IPS-20b (cell line): ENCODE results near the gene NMUR2.

Experiments
- H3K27ac ChIP-seq: one replicate; pipeline ENCODE4 v1.5.1; 2013; ENCODE audit warnings: low read length
- H3K27me3 ChIP-seq: 2 replicates; pipeline ENCODE4 v1.6.1; 2013; ENCODE audit warnings: mild to moderate bottlenecking, low read length, inconsistent platforms; ENCODE audit not compliant: insufficient read depth
- H3K36me3 ChIP-seq: 2 replicates; pipeline ENCODE4 v1.6.1; 2013; ENCODE audit warnings: low read depth, mild to moderate bottlenecking, inconsistent platforms, low read length, moderate library complexity; ENCODE audit not compliant: insufficient read depth
- H3K4me1 ChIP-seq: 2 replicates; pipeline ENCODE4 v1.6.1; 2013; ENCODE audit warnings: mild to moderate bottlenecking, control low read depth, inconsistent platforms, low read length, moderate library complexity; ENCODE audit not compliant: insufficient read depth
- H3K4me3 ChIP-seq: 2 replicates; pipeline ENCODE4 v1.5.1; 2013; ENCODE audit warnings: mild to moderate bottlenecking, low read length, inconsistent platforms
- H3K9ac ChIP-seq: 2 replicates; pipeline ENCODE4 v1.6.1; 2013; ENCODE audit warnings: low read depth, mild to moderate bottlenecking, inconsistent platforms, low read length, moderate library complexity
- H3K9me3 ChIP-seq: 2 replicates; pipeline ENCODE4 v1.6.1; 2013; ENCODE audit warnings: mild to moderate bottlenecking, low read depth, low read length, inconsistent platforms; ENCODE audit not compliant: insufficient read depth

NMUR2 gene

GRCh38 chr5:152405145-152405544, at the start of gene NMUR2:
Gene NMUR2 (minus strand): TSS chr5:152405279. CDS start chr5:152405113, 166 bp downstream.
- Histone ChIP-seq H3K27ac (no peak within 1 kb of the TSS), H3K27me3 (no peaks in the 10 kb centered on the region), H3K4me1 (no peaks in the 10 kb centered on the region), H3K4me3 (no peak within 1 kb of the TSS), H3K9me3 (no peaks in the 10 kb centered on the region), H3K9ac (no peak within 1 kb of the TSS), H3K36me3 (no peaks in the 10 kb centered on the region)

DNA sequence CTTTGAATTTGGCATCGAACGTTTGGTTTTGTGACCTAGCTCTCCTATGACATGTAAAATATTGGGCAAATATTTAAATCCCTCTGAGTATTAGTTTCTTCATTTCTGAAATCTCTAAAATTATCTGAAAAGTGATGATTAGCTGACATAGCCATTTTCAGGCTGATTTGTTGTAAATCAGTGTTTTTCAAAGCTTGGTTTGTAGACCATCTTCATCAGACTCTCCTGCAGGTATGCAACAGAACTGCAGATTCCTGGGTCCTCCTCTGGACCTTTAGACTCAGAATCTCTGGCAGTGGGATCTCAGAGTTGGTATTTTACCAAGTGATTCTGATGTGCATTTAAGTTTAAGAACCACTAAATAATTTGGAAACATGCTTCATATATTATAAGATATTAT, 38.9 kb upstream of the NMUR2 start:
- no peaks in the 10 kb centered on the region for H3K9me3 ChIP-seq
- H3K9ac ChIP-seq: no peak overlapping the region
- no peak overlapping the region for H3K4me3 ChIP-seq
- no peaks in the 10 kb centered on the region for H3K27me3 ChIP-seq
- no peaks in the 10 kb centered on the region for H3K36me3 ChIP-seq
- H3K4me1 ChIP-seq: peaks cover 4% of the 10 kb centered on the region; the same call in 1 of the 2 replicates
- H3K27ac ChIP-seq: no peak overlapping the region

DNA sequence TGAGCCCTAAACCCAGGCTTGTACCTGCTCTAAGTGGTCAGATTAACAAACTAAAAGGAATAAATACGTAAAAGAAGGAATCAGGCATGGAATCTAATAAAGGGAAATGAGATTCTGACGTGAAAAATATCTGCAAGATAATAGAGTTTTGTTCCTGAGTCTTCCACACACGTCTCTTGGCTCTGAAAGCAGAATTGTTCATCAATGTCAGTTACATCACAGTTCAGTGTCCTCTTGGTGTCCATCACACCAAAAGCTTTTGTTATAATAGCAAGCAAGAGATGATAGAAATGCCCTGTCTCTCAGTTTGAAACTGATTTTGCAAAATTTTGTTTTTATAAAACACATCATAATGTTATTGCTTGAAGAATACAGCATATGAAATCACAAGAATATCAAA, 34.7 kb upstream of the NMUR2 start:
- H3K36me3 ChIP-seq: no peaks in the 10 kb centered on the region
- H3K4me1 ChIP-seq: peaks cover 15% of the 10 kb centered on the region
- H3K4me3 ChIP-seq: no peak overlapping the region

DNA sequence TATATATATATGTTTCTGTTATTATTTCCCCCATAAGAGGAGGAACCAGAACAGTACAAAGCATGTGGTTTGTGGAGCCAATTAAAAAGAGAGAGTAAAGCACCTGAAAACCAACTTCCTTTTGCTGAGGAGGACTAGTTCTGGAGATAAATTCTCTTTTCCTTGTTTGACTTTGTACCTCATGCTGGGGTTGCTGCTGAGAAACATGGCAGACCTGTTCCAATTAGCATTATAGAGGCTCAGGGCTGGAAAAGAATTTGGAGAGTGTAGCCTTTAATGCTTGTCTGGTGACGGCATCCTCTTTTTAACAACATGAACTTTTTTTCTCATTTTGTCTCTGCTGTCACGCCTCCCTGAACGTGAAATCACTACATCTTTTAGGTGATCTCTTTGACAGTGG, 32.8 kb upstream of the NMUR2 start:
- Histone ChIP-seq H3K4me1 (peaks cover 11% of the 10 kb centered on the region), H3K27ac (no peak overlapping the region), H3K9ac (no peak overlapping the region), H3K27me3 (no peaks in the 10 kb centered on the region), H3K4me3 (0 out of 2 replicates have a peak overlapping the region, but pooled peaks have one; percentile 16), H3K9me3 (no peaks in the 10 kb centered on the region), H3K36me3 (no peaks in the 10 kb centered on the region)

More for the DNA sequence above, 34.7 kb upstream of the NMUR2 start:
- Histone ChIP-seq H3K27me3 (no peaks in the 10 kb centered on the region), H3K9ac (no peak overlapping the region), H3K27ac (no peak overlapping the region), H3K9me3 (no peaks in the 10 kb centered on the region)

GRCh38 chr5:152427721-152428120, 22.6 kb upstream of the NMUR2 start:
- Histone ChIP-seq H3K9me3 (no peaks in the 10 kb centered on the region), H3K36me3 (no peaks in the 10 kb centered on the region), H3K27ac (no peak overlapping the region), H3K9ac (no peak overlapping the region), H3K4me1 (no peaks in the 10 kb centered on the region), H3K4me3 (no peak overlapping the region), H3K27me3 (no peaks in the 10 kb centered on the region)

DNA sequence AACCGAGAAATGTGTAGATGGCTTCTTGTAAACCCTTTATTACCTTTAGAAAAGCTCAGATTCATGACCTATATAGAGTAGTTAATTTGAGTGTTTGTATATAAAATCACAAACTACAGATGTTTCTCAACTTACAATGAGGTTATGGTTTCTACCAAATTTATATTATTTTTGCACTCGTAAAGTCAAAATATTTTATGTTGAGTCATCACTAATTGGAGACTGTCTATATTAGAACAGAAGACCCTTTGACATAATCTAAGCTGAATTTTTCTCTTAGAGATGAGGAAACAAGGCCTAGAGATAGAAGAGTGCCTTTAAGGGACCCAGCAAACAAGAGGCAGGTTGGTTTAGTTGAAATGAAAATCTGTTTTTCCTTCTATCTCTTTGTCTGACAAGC, 20.0 kb upstream of the NMUR2 start:
- no peak overlapping the region for H3K4me3 ChIP-seq
- no peak overlapping the region for H3K9ac ChIP-seq
- no peaks in the 10 kb centered on the region for H3K4me1 ChIP-seq
- no peaks in the 10 kb centered on the region for H3K36me3 ChIP-seq
- no peak overlapping the region for H3K27ac ChIP-seq
- no peaks in the 10 kb centered on the region for H3K9me3 ChIP-seq
- H3K27me3 ChIP-seq: no peaks in the 10 kb centered on the region

DNA sequence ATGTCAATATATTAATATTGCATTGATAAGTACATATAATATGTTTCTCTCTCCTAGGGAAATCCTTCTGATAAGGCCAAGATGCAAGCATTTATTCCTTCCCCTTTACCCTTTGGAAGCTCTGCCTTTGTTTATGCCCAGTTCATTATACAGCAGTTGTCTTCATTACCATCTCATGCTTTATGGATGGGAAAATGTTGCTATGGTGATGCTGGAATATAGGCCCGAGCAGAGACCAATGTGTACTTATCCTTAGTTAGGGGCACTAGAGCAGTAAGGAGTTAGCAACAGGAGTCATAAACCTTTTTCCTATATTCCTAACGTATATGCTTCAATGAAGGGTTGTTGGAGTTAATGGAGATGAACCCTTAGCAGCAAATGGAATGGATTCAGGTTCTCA, 19.4 kb upstream of the NMUR2 start:
- H3K36me3 ChIP-seq: no peaks in the 10 kb centered on the region
- H3K4me1 ChIP-seq: no peaks in the 10 kb centered on the region
- H3K27ac ChIP-seq: no peak overlapping the region
- no peaks in the 10 kb centered on the region for H3K9me3 ChIP-seq
- no peak overlapping the region for H3K4me3 ChIP-seq
- H3K27me3 ChIP-seq: no peaks in the 10 kb centered on the region
- no peak overlapping the region for H3K9ac ChIP-seq

- Histone ChIP-seq H3K27me3 (no peaks in the 10 kb centered on the region), H3K27ac (no peak overlapping the region), H3K9ac (no peak overlapping the region), H3K4me3 (no peak overlapping the region), H3K4me1 (no peaks in the 10 kb centered on the region), H3K9me3 (no peaks in the 10 kb centered on the region), H3K36me3 (no peaks in the 10 kb centered on the region)
Observed at GRCh38 chr5:152422081-152422480, 17.0 kb upstream of the NMUR2 start.

DNA sequence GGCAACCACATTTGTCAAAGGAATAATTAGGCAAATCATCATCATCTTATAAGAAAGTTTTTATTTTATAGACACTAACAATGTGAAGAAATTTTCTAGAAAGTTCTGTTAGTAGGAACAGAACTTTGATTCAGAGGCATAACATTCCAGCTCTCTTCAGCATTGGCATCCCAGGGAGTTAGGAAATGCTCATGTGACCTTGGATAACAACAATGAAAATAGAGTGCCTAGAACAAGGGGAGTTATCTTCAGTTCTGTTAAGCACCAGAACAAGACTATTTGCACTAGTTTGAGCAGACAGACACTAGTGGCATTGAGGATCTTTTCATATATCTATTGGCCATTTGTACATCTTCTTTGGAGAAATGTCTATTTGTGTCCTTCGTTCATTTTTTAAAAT, 7.0 kb upstream of the NMUR2 start:
- H3K27me3 ChIP-seq: no peaks in the 10 kb centered on the region
- no peaks in the 10 kb centered on the region for H3K9me3 ChIP-seq
- no peak overlapping the region for H3K9ac ChIP-seq
- H3K36me3 ChIP-seq: no peaks in the 10 kb centered on the region
- no peak overlapping the region for H3K27ac ChIP-seq
- H3K4me3 ChIP-seq: no peak overlapping the region
- no peaks in the 10 kb centered on the region for H3K4me1 ChIP-seq

DNA sequence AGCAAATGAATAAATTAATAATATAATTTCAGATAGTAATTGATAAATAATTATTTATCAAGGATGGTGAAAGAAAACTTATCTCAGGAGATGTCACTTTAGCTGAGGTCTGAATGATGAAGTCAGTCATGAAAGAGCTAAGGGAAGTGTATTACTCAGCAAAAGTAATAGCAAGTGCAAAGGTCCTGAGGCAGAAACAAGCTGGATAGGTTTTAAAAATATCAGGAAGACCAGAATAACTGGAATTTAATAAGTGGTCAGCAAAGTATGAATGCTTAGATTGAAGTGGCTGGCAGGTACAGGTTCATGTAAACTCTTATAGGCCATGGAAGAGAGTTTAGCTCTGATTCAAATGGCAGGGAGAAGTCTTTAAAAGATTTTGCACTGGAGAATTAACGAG, 1.0 kb upstream of the NMUR2 start:
- H3K9ac ChIP-seq: no peak overlapping the region
- H3K4me3 ChIP-seq: no peak overlapping the region
- H3K27me3 ChIP-seq: no peaks in the 10 kb centered on the region
- H3K27ac ChIP-seq: no peak overlapping the region
- no peaks in the 10 kb centered on the region for H3K36me3 ChIP-seq
- H3K4me1 ChIP-seq: no peaks in the 10 kb centered on the region
- no peaks in the 10 kb centered on the region for H3K9me3 ChIP-seq

DNA sequence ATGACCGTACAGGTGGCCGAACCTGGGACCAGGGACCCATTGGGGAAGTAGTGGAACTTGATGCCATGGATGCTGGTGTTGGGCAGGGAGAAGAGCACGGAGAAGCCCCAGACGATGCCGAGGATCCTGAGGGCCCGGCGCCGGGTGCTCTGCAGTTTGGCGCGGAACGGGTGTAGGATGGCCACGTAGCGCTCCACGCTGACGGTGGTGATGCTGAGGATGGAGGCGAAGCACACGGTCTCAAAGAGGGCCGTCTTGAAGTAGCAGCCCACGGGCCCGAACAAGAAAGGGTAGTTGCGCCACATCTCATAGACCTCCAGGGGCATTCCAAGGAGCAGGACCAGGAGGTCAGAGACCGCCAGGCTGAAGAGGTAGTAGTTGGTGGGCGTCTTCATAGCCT, 585 bp downstream of the NMUR2 start:
- Histone ChIP-seq H3K4me3 (no peak overlapping the region), H3K9me3 (no peaks in the 10 kb centered on the region), H3K27ac (no peak overlapping the region), H3K27me3 (no peaks in the 10 kb centered on the region), H3K4me1 (no peaks in the 10 kb centered on the region), H3K36me3 (no peaks in the 10 kb centered on the region), H3K9ac (no peak overlapping the region)

- H3K9ac ChIP-seq: no peak overlapping the region
- no peaks in the 10 kb centered on the region for H3K27me3 ChIP-seq
- H3K4me3 ChIP-seq: no peak overlapping the region
- no peaks in the 10 kb centered on the region for H3K4me1 ChIP-seq
- no peaks in the 10 kb centered on the region for H3K36me3 ChIP-seq
- H3K27ac ChIP-seq: no peak overlapping the region
- no peaks in the 10 kb centered on the region for H3K9me3 ChIP-seq
Observed at GRCh38 chr5:152403046-152403445, 2.0 kb downstream of the NMUR2 start.

DNA sequence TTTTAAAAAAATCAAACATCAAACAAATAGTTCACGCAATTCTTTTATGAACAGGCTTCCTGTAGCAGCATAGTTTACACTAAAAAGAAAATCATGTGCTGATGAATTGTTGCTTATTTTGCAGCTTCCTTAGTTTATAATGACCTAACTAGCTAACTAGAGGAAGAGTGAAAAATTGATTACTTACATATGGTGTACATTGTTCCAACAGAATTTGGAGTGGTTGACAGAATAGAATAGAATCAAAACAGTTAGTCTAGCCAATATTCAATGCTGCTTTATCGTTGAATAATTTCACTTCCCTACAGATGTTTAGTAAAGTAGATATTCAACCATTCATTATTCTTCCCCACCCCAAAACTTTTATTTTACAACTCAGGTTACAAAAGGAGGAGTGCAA, 4.2 kb downstream of the NMUR2 start:
- H3K4me3 ChIP-seq: no peak overlapping the region
- H3K9me3 ChIP-seq: no peaks in the 10 kb centered on the region
- H3K27me3 ChIP-seq: no peaks in the 10 kb centered on the region
- H3K9ac ChIP-seq: no peak overlapping the region
- no peaks in the 10 kb centered on the region for H3K36me3 ChIP-seq
- no peak overlapping the region for H3K27ac ChIP-seq
- H3K4me1 ChIP-seq: no peaks in the 10 kb centered on the region
